Kidney (tissue), 14 donors: ENCODE results near the gene ZMYND8. TPM values are rescaled to one million over a fixed set of nuclear protein-coding genes. Genes with fewer than 3 reads are reported as not detected.
"Not testable (repeated sequence)": the region's sequence is repeated elsewhere in the genome, so short reads cannot be mapped to it uniquely, and the experiment has no call there.

Source experiments
- DNase-seq, 5 donors: peaks; one replicate each; pipeline ENCODE4 v3.0.0-alpha.2; 2013 to 2020
- FAIRE-seq: peaks from 2 replicates; lab custom pipeline; 2012; peaks lifted over from hg19 to GRCh38; lab: Jason Lieb, UNC
- H3K27ac ChIP-seq, 2 donors: one replicate each; pipeline ENCODE4 v1.7.0; 2013; ENCODE audit warnings: low read depth in 2 of 2, low read length in 2 of 2, inconsistent platforms in 1 of 2
- H3K27me3 ChIP-seq: one replicate; pipeline ENCODE4 v1.7.1; 2013; ENCODE audit warnings: low read length, inconsistent platforms; ENCODE audit not compliant: control insufficient read depth, insufficient read depth
- H3K36me3 ChIP-seq, 3 donors: one replicate each; pipeline versions ENCODE4 v1.7.0 to v1.7.1; 2013; ENCODE audit warnings: low read length in 3 of 3, control low read depth in 1 of 3, inconsistent platforms in 1 of 3; ENCODE audit not compliant: insufficient read depth in 3 of 3, control insufficient read depth in 2 of 3
- H3K4me1 ChIP-seq, 3 donors: one replicate each; pipeline versions ENCODE4 v1.7.0 to v1.7.1; 2013; ENCODE audit warnings: low read length in 3 of 3, inconsistent platforms in 1 of 3, low read depth in 1 of 3; ENCODE audit not compliant: control insufficient read depth in 2 of 3, insufficient read depth in 2 of 3
- H3K4me3 ChIP-seq, 3 donors: one replicate each; pipeline versions ENCODE4 v1.7.0 to v1.8.1; 2013; ENCODE audit warnings: low read length in 3 of 3, control low read depth in 1 of 3, inconsistent platforms in 1 of 3
- H3K9ac ChIP-seq, 3 donors: one replicate each; pipeline versions ENCODE4 v1.7.0 to v1.7.1; 2013; ENCODE audit warnings: low read length in 3 of 3, control low read depth in 1 of 3, inconsistent platforms in 1 of 3
- H3K9me3 ChIP-seq, 3 donors: one replicate each; pipeline versions ENCODE4 v1.7.0 to v1.7.1; 2013; ENCODE audit warnings: low read length in 3 of 3, control low read depth in 1 of 3, inconsistent platforms in 1 of 3; ENCODE audit not compliant: control insufficient read depth in 2 of 3, insufficient read depth in 1 of 3
- intact Hi-C: fragments of 100-400 bp; cut with DNase I; formaldehyde crosslinking; loops from one replicate; pipeline ENCODE4 v1.11.1; 2022
- polyA plus RNA-seq: library from polyadenylated mRNA; stranded (reverse); fragments of 350-450 nt; fragmentation: Illumina TruSeq; extraction: RNeasy Lipid Tissue Mini Kit (QIAGEN cat#74804); gene quantifications from one replicate; pipeline ENCODE4 v1.2.3, GENCODE V29; 2014; ENCODE audit warnings: low read depth, low replicate concordance; ENCODE audit not compliant: insufficient read depth
- total RNA-seq: library from RNA; stranded (reverse); fragmentation: NEBNext Ultra II Directional; extraction: Animal tissue kit (Norgen Biotek cat#: 25700); gene quantifications from one replicate; pipeline ENCODE4 v1.2.1, GENCODE V29; 2021
- TF ChIP-seq, protein P1 (sequence below): IDR thresholded peaks from 3 replicates; pipeline ENCODE4 v1.5.1; 2012; ENCODE audit warnings: mild to moderate bottlenecking, moderate library complexity, borderline replicate concordance; ENCODE audit not compliant: insufficient read depth; ENCODE audit errors: extremely low read depth
- donor health status: control.
- donor health status: control.
- donor health status: control.
- donor health status: control.
- donor health status: control.
- donor health status: DM: yes; HTN: yes; CAD: no.
- donor health status: Normal renal cell carcinoma (clear cell type).

Gene ZMYND8
- total and polyA plus RNA-seq, 2 donors from 2014 or later: 10.5 to 37.5 TPM

DNA sequence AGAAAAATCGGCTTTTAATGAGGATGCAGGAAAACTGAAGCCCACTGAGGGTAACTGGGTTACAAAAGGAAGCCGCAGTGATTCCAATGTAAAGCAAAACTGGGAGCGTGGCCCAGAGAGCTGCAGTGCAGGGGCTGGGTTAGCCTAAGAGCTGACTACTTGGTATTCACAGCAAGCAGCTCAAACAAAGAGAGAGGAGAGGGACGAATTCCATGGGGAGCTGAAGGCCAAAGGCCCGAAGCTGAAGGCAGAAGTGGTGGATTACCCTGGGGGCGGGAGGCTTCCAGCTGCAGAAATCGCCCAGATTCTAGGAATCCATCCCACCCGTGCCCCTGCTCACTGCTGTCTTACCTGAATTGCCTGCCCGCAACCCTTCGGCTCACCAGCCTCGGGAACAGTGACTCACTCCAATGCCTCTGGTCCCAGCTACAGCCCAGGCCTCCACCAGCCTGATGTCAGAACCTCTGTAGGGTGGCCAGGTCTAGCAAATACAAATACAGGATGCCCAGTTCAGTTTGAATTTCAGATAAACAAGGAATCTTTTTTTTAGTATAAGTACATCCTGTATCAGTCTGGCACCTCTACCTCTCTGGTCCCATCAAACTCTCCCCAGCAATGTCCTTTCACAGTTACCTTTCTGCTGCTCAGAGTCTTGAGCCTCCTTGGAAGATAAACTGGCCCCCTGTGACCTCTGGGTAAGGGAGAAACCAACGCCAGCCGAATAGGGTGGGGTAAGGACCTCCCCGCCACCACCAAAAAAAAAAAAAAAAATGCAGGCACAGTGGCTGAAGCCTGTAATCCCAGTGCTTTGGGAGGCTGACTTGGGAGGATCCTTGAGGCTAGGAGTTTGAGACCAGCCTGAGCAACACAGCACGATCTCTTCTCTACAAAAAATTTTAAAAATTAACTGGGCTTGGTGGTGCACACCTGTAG is 14.6 kb upstream of the ZMYND8 start:
- Histone ChIP-seq H3K9ac (no peak overlapping the region), H3K4me1 (no peaks in the 10 kb centered on the region), H3K9me3 (no peaks in the 10 kb centered on the region), H3K4me3 (no peak overlapping the region), H3K36me3 (no peaks in the 10 kb centered on the region), H3K27me3 (no peaks in the 10 kb centered on the region), H3K27ac (no peak overlapping the region)
- intact Hi-C loops: no loop called here
- TF ChIP-seq, protein P1, sequence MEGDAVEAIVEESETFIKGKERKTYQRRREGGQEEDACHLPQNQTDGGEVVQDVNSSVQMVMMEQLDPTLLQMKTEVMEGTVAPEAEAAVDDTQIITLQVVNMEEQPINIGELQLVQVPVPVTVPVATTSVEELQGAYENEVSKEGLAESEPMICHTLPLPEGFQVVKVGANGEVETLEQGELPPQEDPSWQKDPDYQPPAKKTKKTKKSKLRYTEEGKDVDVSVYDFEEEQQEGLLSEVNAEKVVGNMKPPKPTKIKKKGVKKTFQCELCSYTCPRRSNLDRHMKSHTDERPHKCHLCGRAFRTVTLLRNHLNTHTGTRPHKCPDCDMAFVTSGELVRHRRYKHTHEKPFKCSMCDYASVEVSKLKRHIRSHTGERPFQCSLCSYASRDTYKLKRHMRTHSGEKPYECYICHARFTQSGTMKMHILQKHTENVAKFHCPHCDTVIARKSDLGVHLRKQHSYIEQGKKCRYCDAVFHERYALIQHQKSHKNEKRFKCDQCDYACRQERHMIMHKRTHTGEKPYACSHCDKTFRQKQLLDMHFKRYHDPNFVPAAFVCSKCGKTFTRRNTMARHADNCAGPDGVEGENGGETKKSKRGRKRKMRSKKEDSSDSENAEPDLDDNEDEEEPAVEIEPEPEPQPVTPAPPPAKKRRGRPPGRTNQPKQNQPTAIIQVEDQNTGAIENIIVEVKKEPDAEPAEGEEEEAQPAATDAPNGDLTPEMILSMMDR: no peak
- DNase-seq (peak in 1 of 5 donors; percentile 48), FAIRE-seq (no peak)

DNA sequence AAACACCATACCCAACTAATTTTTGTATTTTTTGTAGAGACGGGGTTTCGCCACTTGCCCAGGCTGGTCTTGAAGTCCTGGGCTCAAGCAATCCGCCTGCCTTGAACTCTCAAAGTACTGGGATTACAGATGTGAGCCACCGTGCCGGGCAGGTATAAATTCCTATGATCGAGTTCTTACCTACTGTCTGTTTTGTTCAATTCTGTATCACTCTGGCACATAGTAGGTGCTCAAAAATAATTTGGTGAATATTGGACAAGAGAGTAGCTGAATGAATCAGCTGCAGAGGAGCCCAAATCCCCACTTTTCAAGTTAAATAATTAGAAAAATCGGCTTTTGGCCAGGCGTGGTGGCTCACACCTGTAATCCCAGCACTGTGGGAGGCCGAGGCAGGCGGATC is 13.7 kb upstream of the ZMYND8 start:
- TF ChIP-seq, protein P1: no peak
- intact Hi-C loops: no loop called here

DNA sequence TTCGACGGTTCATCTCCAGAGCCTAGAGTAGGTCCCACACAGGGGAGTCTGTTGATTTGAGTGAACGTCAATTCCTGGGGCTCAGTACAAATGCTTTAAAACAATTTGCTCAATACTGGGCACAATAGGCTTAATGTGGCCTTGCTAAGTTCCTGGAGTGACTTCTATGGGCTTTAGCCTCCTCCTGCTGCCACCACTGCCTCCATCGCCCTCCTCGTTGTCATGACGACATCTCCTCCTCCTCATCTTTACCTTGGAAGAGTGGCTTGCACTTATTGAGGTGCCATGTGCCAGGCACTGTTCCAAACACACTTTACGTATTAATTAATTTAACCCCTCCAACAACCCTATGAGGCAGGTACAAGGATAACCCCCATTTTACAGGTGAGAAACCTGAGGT is 11.8 kb upstream of the ZMYND8 start:
- intact Hi-C loops: loop anchor here (10.0 kb wide), 1 partner anchor 54 kb away; no protein-coding TSS in a partner anchor
- Histone ChIP-seq H3K27me3 (no peaks in the 10 kb centered on the region), H3K4me3 (no peak overlapping the region), H3K9ac (no peak overlapping the region), H3K9me3 (no peaks in the 10 kb centered on the region), H3K4me1 (no peaks in the 10 kb centered on the region), H3K27ac (no peak overlapping the region), H3K36me3 (no peaks in the 10 kb centered on the region)
- FAIRE-seq: no peak
- peak in 1 of 5 donors; percentile 16 for DNase-seq
- TF ChIP-seq, protein P1: no peak

More for the DNA sequence above, 13.7 kb upstream of the ZMYND8 start:
- no peaks in the 10 kb centered on the region for H3K27me3 ChIP-seq
- H3K9me3 ChIP-seq: no peaks in the 10 kb centered on the region
- no peaks in the 10 kb centered on the region for H3K4me1 ChIP-seq
- FAIRE-seq (no peak), DNase-seq (peak in 1 of 5 donors; percentile 12)
- no peaks in the 10 kb centered on the region for H3K36me3 ChIP-seq
- no peak overlapping the region for H3K4me3 ChIP-seq
- H3K27ac ChIP-seq: no peak overlapping the region
- H3K9ac ChIP-seq: no peak overlapping the region

DNA sequence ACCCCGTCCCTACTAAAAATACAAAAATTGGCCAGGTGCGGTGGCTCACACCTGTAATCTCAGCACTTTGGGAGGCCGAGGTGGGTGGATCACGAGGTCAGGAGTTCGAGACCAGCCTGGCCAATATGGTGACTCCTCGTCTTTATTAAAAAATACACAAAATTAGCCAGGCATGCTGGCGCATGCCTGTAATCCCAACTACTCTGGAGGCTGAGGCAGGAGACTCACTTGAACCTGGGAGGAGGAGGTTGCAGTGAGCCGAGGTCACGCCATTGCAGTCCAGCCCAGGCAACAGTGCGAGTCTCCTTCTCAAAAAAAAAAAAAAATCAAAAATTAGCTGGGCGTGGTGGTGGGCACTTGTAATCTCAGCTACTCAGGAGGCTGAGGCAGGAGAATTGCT is 9.8 kb upstream of the ZMYND8 start:
- H3K9ac ChIP-seq, H3K9me3 ChIP-seq, H3K36me3 ChIP-seq, H3K27ac ChIP-seq, FAIRE-seq, H3K27me3 ChIP-seq, H3K4me1 ChIP-seq, H3K4me3 ChIP-seq: not testable (repeated sequence)
- DNase-seq: peak in 1 of 5 donors; percentile 21
- intact Hi-C loops: loop anchor here (10.0 kb wide), 1 partner anchor 52 kb away; no protein-coding TSS in a partner anchor
